ENCODE results near the gene BEND3.
"Not testable (repeated sequence)": the region's sequence is repeated elsewhere in the genome, so short reads cannot be mapped to it uniquely, and the experiment has no call there.

Gene BEND3

DNA sequence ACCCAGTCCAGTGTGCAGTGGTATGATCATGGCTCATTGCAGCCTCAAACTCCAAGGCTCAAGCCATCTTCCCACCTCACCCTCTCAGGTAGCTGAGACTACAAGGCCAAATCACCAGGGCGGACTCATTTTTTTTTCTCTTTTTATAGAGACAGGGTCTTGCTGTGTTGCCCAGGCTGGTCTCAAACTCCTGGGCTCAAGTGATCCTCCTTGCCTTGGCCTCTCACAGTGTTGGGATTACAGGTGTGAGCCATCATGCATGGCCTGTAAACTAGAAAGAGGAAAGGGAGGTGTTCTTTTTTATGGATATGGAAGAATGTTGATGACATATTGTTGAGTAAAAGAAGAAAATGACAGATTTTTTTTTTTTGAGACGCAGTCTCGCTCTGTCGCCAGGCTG, 5.1 kb upstream of the BEND3 start:
- no peak for DNase-seq

DNA sequence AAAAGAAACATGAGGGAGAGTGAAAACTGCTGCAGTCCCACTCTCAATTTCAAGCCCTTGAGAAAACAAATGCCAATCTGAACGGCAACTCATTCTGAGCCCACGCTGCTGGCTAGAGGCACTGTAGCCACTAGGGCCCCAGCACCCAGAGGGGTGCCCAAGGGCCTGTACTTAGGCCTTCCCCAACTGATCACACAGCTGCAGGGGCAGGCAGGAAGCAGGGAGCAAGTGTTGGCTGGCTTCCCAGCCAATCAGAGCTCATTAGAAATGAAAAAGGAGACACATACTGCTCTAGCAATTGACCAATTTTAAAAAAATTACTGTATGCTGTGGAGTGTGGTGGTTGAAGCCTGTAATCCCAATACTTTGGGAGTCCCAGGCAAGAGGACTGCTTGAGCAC, 3.7 kb upstream of the BEND3 start:
- DNase-seq = peak in 2 of 3 experiments; percentile 20 to 44

- not testable (repeated sequence) for DNase-seq
Measured at GRCh38 chr6:107118540-107118939, 3.2 kb upstream of the BEND3 start.

DNA sequence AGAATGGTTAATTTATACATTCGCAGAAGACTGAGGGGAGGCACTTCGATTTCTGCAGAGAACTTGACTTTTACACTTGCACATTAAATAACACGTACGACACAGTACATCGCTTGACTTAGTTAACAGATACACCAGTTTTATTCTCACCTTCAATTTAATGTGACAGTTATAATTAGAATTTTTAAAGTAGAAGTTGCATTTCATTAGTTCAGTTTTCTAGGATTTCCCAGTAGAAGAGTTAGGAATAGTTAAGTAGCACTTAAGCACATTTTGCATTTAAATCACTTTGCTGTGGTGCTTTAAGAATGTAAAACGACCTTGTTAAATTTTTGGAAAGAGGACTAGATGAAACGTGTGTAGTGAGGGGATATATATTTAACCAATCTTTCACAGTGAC, 1.6 kb upstream of the BEND3 start:
- DNase-seq = no peak

DNA sequence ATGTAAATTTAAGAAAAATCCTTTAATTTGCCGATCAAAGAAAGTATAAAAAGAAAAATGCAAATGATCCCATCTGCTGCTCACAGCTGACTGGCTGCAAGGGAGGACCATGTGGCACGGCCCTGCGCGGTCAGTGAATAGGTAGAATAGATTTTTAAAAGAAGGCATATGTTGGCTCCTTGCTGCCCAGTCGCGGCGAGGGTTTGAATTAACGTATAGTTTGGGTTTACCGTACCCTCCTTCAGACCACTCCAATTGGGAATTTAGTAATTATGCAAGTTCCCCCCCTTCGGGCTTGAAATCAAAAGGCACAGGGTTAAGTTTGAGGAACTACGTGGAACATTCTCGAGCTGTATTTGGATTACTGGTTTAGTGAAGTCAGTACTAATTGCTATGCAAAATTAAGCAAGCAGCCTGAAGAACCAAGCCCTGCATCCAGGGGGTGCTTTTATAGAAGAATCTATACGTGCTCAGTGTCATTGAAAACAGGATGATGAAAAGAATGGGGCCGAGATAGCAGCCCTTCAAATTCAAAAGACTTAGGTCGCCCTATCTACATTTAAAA, 1.1 kb upstream of the BEND3 start:
- DNase-seq = peak; percentile 73 to 93 (median 88)

DNA sequence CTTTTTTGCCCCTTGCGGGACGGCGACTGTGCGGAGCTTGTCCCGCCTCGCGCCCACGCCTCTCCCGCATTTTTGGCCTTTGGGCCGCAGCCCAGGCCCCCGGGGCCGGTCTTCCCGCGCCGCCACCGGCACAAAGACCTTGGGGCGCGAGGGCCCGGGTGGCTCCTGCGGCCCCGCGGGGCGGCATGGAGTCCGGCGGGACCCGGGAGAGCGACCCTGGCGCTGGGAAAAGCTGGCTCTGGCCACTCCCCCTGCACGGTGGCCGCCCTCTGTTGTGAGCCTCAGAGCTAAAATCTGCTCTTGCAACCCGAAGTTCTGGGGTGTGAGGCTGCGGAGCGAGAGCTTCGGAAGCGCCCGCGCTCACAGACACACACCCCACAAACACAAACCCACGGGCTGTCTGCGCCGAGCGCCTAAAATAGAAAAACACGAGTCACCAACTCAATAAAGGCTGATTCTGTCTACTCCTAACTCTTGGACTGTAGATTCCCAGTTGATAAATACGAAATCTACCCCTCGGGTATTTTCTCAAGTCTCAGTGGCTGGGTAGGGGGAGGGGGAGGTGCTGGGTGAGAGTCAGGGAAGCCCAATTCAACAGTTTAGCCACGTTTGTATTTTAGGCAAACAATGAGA, 496 bp upstream of the BEND3 start:
- DNase-seq = peak; percentile 73 to 89 (median 87)

- peak; percentile 87 to 89 (median 89) for DNase-seq
Measured at GRCh38 chr6:107114213-107114925, 946 bp downstream of the BEND3 start.

GRCh38 chr6:107110200-107110599, 5.1 kb downstream of the BEND3 start:
- no peak for DNase-seq

DNA sequence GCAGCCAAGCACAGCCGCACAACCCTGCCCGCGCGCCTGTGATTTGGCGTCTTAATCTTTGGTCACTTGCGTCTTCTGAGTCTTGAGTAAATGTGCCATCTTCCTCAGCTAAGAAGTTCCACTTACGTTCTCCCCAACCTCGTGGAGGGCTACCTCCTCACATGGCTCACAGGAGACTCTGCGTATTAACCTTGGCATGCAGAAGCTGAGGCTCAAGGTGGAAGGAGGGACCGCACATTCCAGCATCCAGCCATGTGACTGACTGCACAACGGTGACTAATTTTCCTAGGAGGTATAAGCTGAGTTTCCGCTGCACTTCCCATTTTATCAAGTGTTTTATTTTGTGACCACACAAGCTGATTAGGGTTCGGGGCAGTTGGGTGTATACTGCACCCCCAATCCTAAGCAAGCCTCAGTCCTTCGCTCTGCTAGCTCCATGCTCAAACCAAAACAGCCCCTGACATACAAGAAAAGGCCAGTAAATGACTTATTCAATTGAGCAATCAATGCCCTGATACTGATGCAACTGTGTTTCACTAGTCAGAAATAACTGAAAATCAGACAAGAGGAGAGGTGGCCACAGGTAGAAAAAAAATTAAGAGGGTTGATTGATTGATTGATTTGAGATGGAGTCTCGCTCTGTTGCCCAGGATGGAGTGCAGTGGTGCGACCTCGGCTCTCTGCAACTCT, 7.0 kb downstream of the BEND3 start:
- no peak for DNase-seq

DNA sequence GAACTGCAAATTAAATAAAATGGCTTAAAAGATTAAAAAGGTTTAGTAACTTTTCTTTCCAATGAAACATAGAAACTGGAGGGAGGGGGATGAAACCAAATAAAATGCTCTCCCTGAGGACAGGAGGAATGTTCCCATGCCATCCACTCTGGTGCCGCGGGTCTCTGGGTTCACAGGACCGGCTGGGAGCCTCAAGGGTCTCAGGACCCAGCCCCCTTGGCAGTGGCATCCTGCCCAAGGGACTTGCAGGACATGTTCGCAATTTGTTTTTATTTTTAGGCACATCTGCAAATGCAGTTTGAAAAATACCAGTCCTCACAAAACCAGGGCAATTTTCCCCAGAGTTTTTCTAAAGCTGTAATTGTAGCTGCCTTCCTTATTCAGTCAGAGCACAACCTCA, 7.5 kb downstream of the BEND3 start:
- no peak for DNase-seq

- DNase-seq = no peak
Measured at GRCh38 chr6:107106165-107106564, 9.2 kb downstream of the BEND3 start.

DNA sequence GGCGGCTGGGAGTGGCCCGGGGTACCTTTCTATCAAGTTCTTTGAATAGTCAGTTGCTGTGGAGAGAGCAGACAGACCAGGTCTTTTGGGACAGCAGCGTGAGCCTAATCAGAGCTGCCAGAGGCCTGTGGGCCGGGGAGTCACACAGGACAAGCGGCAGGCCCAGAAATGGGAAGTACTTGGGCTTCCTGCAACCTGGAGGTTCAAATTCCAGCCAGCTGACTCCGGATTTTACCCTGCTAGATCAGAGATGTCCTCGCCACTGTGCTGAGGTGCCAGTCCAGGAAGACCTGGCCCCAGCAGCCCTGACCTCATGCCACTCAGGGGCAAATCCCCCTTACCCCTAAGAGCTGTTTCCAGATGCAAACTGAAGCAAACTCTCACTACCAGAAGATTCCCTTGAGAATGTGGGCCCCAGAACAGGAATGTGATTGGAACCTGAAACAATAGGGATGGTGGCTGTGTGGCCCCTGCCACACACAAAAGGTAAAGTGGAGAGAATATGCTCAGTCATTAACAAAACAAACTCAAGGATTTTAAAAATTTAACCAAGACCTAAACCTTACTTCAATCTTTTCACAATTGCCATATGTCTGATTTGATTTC, 9.7 kb downstream of the BEND3 start:
- no peak for DNase-seq

- DNase-seq = peak in 1 of 3 experiments; percentile 10
Measured at GRCh38 chr6:107103082-107103481, 12.2 kb downstream of the BEND3 start.

DNA sequence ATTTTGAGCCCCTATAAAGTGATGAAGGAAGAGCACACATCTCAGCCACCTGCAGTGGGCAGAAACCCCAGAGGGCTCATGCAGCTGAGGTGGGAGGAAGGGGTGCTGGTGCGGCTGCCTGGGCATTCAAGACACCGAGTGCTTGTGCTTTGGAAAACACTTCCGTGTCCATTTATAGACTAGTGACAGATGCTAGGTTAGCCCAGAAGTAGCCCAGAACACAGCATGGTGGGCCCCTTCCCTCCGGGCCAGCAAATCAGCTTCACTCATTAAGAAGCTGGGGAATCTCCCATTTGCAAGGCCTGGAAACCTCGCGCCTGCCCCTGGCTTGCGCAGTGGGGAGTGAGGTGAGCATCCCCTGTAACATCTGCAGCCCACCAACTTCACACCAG, 12.9 kb downstream of the BEND3 start:
- no peak for DNase-seq

GRCh38 chr6:107101686-107102413, 13.5 kb downstream of the BEND3 start:
- peak in 2 of 3 experiments; percentile 14 to 22 for DNase-seq

DNA sequence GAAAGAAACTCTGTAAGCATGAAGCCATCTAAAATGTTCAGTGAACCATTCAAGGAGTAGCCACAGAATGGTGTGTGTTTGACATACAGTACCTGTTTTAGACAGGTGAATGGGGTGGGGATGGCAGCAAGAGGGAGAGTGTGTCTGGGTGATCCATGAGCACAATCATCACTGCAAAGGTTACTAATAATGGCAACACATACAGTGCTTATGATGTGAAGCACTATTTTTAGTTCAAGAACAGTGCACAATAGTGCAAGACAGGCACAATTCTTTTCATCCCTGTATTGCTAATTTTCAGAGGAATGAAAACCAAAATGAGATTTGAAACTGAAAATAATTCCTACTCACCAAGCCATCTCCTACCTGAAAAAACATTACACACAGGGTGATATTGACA, 14.1 kb downstream of the BEND3 start:
- no peak for DNase-seq

DNA sequence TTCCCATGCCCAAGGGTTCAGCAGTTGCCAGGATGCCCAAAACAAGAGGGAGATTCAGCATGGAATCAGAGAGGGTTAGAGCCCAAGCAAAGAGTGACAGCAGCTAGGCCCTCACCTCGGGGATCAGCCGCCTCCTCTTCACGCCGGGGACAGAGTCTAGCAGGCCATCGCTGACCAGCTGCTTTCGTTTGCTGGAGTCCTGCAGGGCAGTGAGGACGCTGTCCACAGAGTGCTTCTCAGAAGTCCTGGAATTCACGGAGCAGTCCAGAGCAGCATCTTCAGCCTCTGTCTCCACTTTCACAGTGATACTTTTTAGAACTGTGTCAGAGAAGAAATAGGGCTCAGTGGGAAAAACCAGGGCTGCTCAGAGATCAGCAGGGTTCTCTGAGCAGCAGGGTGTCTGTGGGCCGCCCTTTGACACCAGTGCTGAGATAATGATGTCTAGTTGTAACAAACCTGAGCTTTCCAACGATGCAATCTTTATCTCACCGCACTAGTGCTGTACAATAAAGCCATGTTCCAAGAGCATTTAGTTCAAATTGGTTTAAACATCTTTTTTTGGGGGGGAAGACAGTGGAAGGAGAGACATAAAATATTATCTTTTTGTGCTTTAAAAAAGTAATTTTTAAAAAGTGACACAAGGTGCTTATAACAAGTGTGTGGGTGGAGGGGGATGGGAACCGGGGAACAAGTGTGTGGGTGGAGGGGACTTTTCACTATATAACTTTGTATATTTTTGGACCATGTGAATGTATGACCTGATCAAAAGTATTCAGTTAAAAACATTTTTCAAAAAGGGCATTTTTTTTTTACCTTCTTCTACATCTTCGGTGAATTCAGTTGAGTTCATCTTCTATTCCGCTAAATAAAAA, 16.6 kb downstream of the BEND3 start:
- no peak for DNase-seq

DNA sequence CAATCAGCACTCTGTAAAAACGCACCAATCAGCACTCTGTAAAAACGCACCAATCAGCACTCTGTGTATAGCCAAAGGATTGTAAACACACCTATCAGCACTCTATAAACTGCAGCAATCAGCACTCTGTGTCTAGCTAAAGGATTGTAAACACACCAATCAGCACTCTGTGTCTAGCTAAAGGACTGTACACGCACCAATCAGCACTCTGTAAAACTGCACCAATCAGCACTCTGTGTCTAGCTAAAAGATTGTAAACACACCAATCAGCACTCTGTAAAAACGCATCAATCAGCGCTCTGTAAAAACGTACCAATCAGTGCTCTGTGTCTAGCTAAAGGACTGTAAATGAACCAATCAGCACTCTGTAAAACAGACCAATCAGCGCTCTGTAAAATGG, 30.9 kb downstream of the BEND3 start:
- not testable (repeated sequence) for DNase-seq

DNA sequence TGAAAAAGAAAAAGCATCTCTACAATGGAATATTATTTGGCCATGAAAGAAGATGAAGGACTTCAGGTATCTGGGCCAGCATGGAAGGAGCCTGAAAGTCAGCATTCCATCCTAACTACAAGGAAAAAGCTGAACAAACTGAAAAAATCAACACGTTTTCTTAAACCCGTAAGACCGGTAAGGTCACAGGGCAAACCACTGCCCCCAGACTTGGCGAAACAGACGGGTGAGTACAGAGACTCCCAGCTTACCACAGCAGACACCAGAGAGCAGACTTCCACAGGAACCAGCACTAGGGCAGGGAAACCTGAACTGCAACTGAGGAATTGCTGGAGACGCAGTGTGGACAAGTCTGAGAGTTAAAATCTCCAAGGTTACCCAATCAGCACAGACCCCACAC, 31.4 kb downstream of the BEND3 start:
- DNase-seq = no peak

DNA sequence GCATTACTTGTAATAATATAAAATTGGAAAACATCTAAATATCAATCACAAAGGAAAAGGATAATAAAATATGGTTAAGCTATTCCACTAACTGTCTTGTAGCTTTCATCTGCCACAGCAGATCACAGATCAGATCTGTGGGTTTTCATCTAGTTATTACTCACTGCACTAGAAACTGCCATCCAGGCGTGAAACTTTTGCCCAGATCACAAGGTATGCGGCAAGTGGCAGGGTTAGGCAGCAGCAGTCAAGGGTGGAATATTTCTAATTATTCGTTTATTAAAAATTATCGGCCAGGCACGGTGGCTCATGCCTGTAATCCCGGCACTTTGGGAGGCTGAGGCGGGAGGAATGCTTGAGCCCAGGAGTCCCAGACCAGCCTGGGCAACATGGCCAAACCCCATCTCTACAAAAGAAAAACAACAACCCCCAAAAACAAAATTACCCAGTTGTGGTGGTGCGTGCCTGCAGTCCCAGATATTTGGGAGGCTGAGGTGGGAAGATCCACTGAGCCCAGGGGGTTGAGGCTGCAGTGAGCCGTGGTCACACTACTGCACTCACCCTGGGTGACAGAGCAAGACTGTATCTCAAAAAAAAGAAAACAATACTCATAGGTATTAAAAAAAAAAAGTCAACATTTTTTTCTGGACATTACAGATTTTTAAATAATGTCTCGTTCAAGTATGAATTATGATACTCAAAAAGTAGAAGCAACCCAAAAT, 32.1 kb downstream of the BEND3 start:
- no peak for DNase-seq

DNA sequence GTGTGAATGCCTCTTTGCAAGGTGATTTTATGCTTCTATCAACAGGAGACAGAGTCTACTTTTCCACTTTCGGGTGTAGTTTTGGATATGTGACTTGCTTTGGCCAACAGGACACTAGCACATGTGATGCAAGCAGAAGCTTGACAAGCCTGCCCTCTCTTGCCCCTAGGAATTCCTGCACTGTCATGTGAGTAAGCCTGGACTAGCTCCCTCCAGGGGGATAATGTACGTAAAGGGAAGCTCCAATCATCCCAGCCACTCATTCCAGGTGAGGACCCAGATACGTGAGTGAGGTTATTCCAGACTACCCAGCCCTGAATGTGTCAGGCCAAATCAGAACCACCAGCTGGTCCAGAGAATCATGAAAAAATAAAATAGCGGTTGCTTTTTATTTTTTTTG, 33.3 kb downstream of the BEND3 start:
- DNase-seq = no peak
